Cardiac muscle cell (in vitro differentiated cells and primary cell): ENCODE data around the gene AUP1. TPM values are rescaled to one million over a fixed set of nuclear protein-coding genes. Genes with fewer than 3 reads are reported as not detected.
A peak's percentile ranks its signal among the peaks of the same experiment; 100 is the strongest.

ENCODE experiments used
- DNase-seq, 2 donors: peaks; one replicate each; pipeline versions ENCODE4 v3.0.0 to v3.0.0-alpha.2; 2010 to 2017; ENCODE audit warnings: low read depth in 1 of 2, low spot score in 1 of 2
- H3K27ac ChIP-seq: fragments of 200-600 bp; sonication (generic); 2 replicates; pipeline ENCODE4 v1.5.1; 2016
- H3K27me3 ChIP-seq: fragments of 200-600 bp; sonication (generic); 2 replicates; pipeline ENCODE4 v1.6.0; 2016; ENCODE audit warnings: control low read depth
- H3K36me3 ChIP-seq: fragments of 200-600 bp; sonication (generic); 2 replicates; pipeline ENCODE4 v1.5.1; 2016; ENCODE audit warnings: control low read depth
- H3K4me1 ChIP-seq: fragments of 200-600 bp; sonication (generic); 2 replicates; pipeline ENCODE4 v1.8.1; 2017; ENCODE audit warnings: low read depth, mild to moderate bottlenecking, mixed run types
- H3K4me3 ChIP-seq: fragments of 200-600 bp; sonication (generic); 2 replicates; pipeline ENCODE4 v1.5.1; 2016; ENCODE audit warnings: mild to moderate bottlenecking
- H3K9me3 ChIP-seq: fragments of 200-600 bp; sonication (generic); 2 replicates; pipeline ENCODE4 v1.5.1; 2017; ENCODE audit warnings: low read depth, mild to moderate bottlenecking, control low read depth
- CTCF ChIP-seq: IDR thresholded peaks from 2 replicates; pipeline ENCODE4 v1.5.1; 2012; ENCODE audit warnings: low read depth, mild to moderate bottlenecking, low read length
- polyA plus RNA-seq: library from polyadenylated mRNA; unstranded; fragments of >200 nt; fragmentation: Nextera tagmentation; extraction: Ambion mirVana; gene quantifications from 2 replicates; pipeline ENCODE4 v1.2.1, GENCODE V29; 2016
- total RNA-seq: library from RNA; depleted of rRNA; stranded (reverse); fragments of >200 nt; gene quantifications from 2 replicates; pipeline ENCODE4 v1.2.3, GENCODE V29; 2016

Gene AUP1
- total and polyA plus RNA-seq, 2 experiments from 2014 or later, result 105 to 122 TPM

- TF ChIP-seq CTCF, result no peak
Measured at GRCh38 chr2:74555610-74556103, 26.2 kb upstream of the AUP1 start.

GRCh38 chr2:74554820-74555531, 25.5 kb upstream of the AUP1 start:
- TF ChIP-seq CTCF, result no peak
- Histone ChIP-seq H3K4me3 (peak overlapping the region; percentile 53), H3K4me1 (peaks cover 8% of the 10 kb centered on the region), H3K36me3 (no peaks in the 10 kb centered on the region), H3K27me3 (peaks cover 21% of the 10 kb centered on the region), H3K27ac (no peak overlapping the region), H3K9me3 (no peaks in the 10 kb centered on the region)
- peak; percentile 50 to 74 for DNase-seq

More at GRCh38 chr2:74555610-74556103, 26.2 kb upstream of the AUP1 start:
- Histone ChIP-seq H3K27ac (no peak overlapping the region), H3K27me3 (peaks cover 21% of the 10 kb centered on the region), H3K4me3 (peak overlapping the region; percentile 53), H3K36me3 (no peaks in the 10 kb centered on the region), H3K4me1 (peaks cover 8% of the 10 kb centered on the region), H3K9me3 (no peaks in the 10 kb centered on the region)
- no peak for DNase-seq

GRCh38 chr2:74553892-74554819, 24.6 kb upstream of the AUP1 start, which contains the start of the genes DOK1 and LOXL3:
Gene DOK1 (plus strand): TSS chr2:74554720. CDS start chr2:74554755, 35 bp downstream.
Gene LOXL3 (minus strand): TSS chr2:74553942. CDS start chr2:74552634, 1,308 bp downstream.
- H3K36me3 ChIP-seq, result no peaks in the 10 kb centered on the region
- H3K4me3 ChIP-seq, result peak within 1 kb of the TSS; percentile 53
- H3K4me1 ChIP-seq, result peaks cover 8% of the 10 kb centered on the region
- peak within 1 kb of the TSS; percentile 52 for H3K27ac ChIP-seq
- peak; percentile 92 to 98 for DNase-seq
- H3K9me3 ChIP-seq, result no peaks in the 10 kb centered on the region
- no peak for TF ChIP-seq CTCF
- H3K27me3 ChIP-seq, result peaks cover 25% of the 10 kb centered on the region

GRCh38 chr2:74552914-74553811, 23.7 kb upstream of the AUP1 start:
- Histone ChIP-seq H3K27me3 (peaks cover 27% of the 10 kb centered on the region), H3K4me1 (peaks cover 8% of the 10 kb centered on the region), H3K36me3 (no peaks in the 10 kb centered on the region), H3K4me3 (peak overlapping the region; percentile 53), H3K27ac (peak overlapping the region; percentile 30), H3K9me3 (no peaks in the 10 kb centered on the region)
- no peak for TF ChIP-seq CTCF
- DNase-seq, result peak; percentile 25 to 76
